ENCODE data around the gene CYB561A3.

The CYB561A3 gene

DNA sequence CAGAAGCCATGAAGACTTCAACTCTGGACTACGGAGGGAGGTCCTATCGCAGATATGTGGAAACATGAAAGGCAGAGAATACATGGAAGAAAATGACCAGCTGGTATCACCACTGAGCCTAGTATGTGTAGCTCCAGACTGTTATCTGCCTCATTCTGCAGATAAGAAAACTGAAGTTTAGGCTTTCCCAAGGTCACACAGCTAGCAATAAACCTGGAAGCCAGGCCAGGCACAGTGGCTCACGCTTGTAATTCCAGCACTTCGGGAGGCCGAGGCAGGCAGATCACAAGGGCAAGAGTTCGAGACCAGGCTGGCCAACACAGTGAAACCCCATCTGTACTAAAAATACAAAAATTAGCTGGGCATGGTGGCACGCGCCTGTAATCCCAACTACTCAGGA lies 50.9 kb downstream of the CYB561A3 start:
- TF ChIP-seq, protein P1, sequence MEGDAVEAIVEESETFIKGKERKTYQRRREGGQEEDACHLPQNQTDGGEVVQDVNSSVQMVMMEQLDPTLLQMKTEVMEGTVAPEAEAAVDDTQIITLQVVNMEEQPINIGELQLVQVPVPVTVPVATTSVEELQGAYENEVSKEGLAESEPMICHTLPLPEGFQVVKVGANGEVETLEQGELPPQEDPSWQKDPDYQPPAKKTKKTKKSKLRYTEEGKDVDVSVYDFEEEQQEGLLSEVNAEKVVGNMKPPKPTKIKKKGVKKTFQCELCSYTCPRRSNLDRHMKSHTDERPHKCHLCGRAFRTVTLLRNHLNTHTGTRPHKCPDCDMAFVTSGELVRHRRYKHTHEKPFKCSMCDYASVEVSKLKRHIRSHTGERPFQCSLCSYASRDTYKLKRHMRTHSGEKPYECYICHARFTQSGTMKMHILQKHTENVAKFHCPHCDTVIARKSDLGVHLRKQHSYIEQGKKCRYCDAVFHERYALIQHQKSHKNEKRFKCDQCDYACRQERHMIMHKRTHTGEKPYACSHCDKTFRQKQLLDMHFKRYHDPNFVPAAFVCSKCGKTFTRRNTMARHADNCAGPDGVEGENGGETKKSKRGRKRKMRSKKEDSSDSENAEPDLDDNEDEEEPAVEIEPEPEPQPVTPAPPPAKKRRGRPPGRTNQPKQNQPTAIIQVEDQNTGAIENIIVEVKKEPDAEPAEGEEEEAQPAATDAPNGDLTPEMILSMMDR (IDR thresholded peaks at IDR 0.05; ENCODE audit: extremely low read depth, missing control alignments), result no peak
- DNase-seq (ENCODE audit: low spot score), result no peak

DNA sequence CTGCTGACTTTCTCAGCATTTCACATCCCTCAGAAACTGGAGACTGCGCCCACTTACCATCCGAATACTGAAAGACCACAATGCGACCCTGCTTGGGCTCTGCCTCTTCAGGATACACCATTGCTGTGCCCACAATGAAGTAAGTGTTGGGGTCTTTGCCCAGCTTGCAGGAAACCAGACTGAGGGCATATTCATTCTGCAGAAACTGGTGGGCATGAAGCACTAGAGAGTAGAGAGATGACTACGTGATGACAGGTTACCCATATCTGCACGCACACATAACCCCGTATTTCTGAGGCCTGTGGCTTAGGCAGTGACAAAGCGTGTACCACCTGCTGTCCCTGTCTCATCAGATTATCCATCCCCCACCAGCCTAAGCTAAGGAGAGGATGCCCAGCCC lies 51.9 kb downstream of the CYB561A3 start:
- no peak for DNase-seq (ENCODE audit: low spot score)
- TF ChIP-seq, protein P1 (IDR thresholded peaks at IDR 0.05; ENCODE audit: extremely low read depth, missing control alignments), result no peak

DNA sequence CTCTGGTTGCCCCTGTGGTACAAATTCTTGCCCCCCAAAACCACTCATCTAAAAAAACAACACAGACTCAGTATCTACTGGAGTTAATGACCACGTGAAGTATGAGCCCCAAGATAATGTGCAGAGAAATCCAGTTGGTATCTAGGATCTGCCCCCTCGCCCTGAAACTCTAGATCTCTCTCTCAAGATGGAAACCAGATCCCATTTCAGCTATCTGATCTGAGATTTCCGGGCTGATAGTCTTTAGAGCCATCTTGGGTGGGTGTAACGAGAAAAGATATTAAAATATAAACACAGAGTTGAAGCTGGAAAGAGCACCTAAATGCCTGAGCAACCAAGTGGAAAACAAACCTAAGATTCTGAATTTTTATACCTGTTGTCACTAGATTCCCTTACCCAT lies 52.5 kb downstream of the CYB561A3 start:
- DNase-seq (ENCODE audit: low spot score), result no peak
- TF ChIP-seq, protein P1 (IDR thresholded peaks at IDR 0.05; ENCODE audit: extremely low read depth, missing control alignments), result no peak

DNA sequence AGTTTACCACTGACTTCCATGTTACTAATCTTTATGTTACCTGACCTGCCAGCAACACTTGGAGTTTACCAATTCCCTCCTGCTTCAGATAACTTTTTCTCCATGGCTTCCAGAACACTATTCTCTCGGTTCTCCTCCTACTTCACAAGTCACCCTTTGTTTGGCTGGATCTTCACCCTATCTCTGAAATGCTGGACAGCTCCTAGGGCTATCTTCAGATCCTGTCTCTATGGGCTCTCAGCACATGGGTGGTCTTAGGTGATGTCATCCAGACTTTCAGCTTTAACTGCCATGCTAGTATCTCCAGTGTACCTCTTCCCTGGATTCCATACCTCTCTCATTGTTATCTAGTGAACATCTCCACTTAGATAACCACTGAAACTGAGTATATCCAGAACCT lies 54.3 kb downstream of the CYB561A3 start:
- DNase-seq (ENCODE audit: low spot score), result no peak
- TF ChIP-seq, protein P1 (IDR thresholded peaks at IDR 0.05; ENCODE audit: extremely low read depth, missing control alignments), result no peak

DNA sequence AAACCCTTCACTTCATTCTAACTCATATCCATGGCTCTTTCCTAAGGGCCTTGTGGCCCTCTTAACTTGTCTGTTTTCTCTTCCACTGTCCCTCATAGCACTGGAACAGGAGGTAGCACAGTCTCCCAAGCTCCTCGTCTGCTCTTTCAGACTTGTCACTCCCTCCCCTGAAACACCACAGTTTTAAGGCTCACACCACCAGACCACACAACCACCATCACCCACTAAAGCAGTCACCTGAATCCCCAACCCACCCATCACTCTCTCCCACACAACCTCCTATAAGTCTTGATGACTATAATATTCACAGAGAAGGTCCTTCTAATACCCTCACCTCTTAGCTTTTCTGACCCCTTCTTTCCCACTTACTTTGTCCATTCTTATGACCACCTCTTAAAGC lies 55.5 kb downstream of the CYB561A3 start:
- no peak for DNase-seq (ENCODE audit: low spot score)
- TF ChIP-seq, protein P1 (IDR thresholded peaks at IDR 0.05; ENCODE audit: extremely low read depth, missing control alignments), result no peak

DNA sequence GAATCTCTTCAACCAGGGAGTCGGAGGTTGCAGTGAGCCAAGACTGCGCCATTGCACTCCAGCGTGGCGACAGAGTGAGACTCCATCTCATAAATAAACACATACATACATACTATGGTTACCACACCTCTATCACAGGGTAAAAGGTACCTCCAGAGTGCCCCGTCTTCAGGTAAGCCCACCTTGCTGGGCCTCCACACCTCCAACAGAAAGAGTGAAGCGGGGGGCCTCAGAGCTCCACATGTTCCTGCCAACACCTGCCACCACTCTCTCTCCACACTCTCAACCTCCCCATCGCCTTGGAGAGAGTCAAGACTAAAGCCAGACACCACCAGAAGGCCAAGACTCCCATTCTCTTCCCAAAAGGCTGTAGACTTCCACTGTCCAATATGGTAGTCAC lies 56.3 kb downstream of the CYB561A3 start:
- TF ChIP-seq, protein P1 (IDR thresholded peaks at IDR 0.05; ENCODE audit: extremely low read depth, missing control alignments), result no peak
- DNase-seq (ENCODE audit: low spot score), result no peak

DNA sequence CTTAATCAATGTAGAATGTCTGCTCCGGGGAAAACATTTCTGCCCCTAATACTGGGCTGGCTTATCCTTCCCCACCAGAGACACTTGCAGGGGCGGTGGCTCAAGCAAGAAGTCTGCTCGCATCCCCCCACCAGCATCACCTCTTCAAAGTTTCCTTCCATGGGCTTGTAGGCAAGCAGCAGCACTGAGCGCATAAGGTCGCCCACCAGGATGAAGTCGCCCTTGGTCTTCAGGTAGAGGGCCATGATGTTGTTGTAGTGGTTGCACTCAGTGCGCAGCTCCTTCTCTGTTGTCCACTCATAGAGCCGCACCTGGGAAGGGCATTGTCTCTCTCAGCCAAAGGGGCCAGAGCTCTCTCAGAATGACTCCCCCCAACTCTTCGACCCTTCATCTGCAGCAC lies 58.0 kb downstream of the CYB561A3 start:
- no peak for DNase-seq (ENCODE audit: low spot score)
- TF ChIP-seq, protein P1 (IDR thresholded peaks at IDR 0.05; ENCODE audit: extremely low read depth, missing control alignments), result no peak

Measured in GM20000 (cell line).